Transverse colon (tissue), 4 donors: Measurements from ENCODE around the gene WWOX.

Experiments used
- CTCF ChIP-seq, 5 experiments: fragments of 200-600 bp in 3 of 5; fragments of 450-650 bp in 2 of 5; sonication (generic) in 3 of 5; IDR thresholded peaks; 1 replicate in 2 of 5; 2 replicates in 3 of 5; pipeline ENCODE4 v1.5.1; 2016 to 2017; ENCODE audit warnings: antibody characterized with exemption in 5 of 5, inconsistent platforms in 3 of 5, mild to moderate bottlenecking in 2 of 5, moderate library complexity in 1 of 5
- EP300 ChIP-seq: sonication (generic); formaldehyde crosslinking; IDR thresholded peaks from one replicate; pipeline ENCODE4 v1.6.1; 2017; ENCODE audit warnings: antibody characterized with exemption, low read depth
- POLR2A ChIP-seq: fragments of 450-650 bp; IDR thresholded peaks from one replicate; pipeline ENCODE4 v1.6.1; 2016; ENCODE audit warnings: antibody characterized with exemption, mild to moderate bottlenecking, moderate library complexity
- POLR2AphosphoS5 ChIP-seq, 3 donors: sonication (generic); formaldehyde crosslinking; IDR thresholded peaks; one replicate each; pipeline ENCODE4 v1.6.1; 2016; ENCODE audit warnings: antibody characterized with exemption in 3 of 3

GRCh38 chr16:78804058-78804735, 704.7 kb downstream of the WWOX start:
- TF ChIP-seq POLR2A (no peak), CTCF (IDR thresholded peaks at IDR 0.05) (no peak), EP300 (no peak), POLR2AphosphoS5 (IDR thresholded peaks at IDR 0.05) (no peak)
